Keratinocyte (primary cell): Measurements from ENCODE around the gene TOPORS. TPM values are rescaled to one million over a fixed set of nuclear protein-coding genes. Genes with fewer than 3 reads are reported as not detected.

Source experiments
- DNase-seq: peaks from one replicate; pipeline ENCODE4 v3.0.0-alpha.2; 2011; ENCODE audit warnings: low read depth, missing footprints, low spot score
- FAIRE-seq: peaks from 2 replicates; lab custom pipeline; 2011; peaks lifted over from hg19 to GRCh38; lab: Jason Lieb, UNC
- H2AFZ ChIP-seq: 2 replicates; pipeline ENCODE4 v1.6.0; 2012; ENCODE audit warnings: low read length, control low read depth, inconsistent platforms; ENCODE audit not compliant: control insufficient read depth
- H3K27ac ChIP-seq: 2 replicates; pipeline ENCODE4 v1.5.1; 2011; ENCODE audit warnings: low read length; ENCODE audit not compliant: control insufficient read depth, insufficient read depth
- H3K27me3 ChIP-seq: 3 replicates; pipeline ENCODE4 v1.6.0; 2011; ENCODE audit warnings: low read length; ENCODE audit not compliant: control insufficient read depth, insufficient read depth; ENCODE audit errors: extremely low read depth
- H3K36me3 ChIP-seq, 2 experiments: 2 replicates in 1 of 2; 3 replicates in 1 of 2; pipeline ENCODE4 v1.5.1; 2011; ENCODE audit warnings: low read length in 2 of 2, mild to moderate bottlenecking in 1 of 2; ENCODE audit not compliant: control insufficient read depth in 2 of 2, insufficient read depth in 2 of 2; ENCODE audit errors: extremely low read depth in 1 of 2
- H3K4me1 ChIP-seq: 3 replicates; pipeline ENCODE4 v1.5.1; 2011; ENCODE audit warnings: low read length; ENCODE audit not compliant: control insufficient read depth, insufficient read depth; ENCODE audit errors: extremely low read depth
- H3K4me2 ChIP-seq: 3 replicates; pipeline ENCODE4 v1.6.0; 2011; ENCODE audit warnings: low read depth, low read length; ENCODE audit not compliant: control insufficient read depth, insufficient read depth; ENCODE audit errors: extremely low read depth
- H3K4me3 ChIP-seq, 3 experiments: fragments of 200-600 bp in 1 of 3; sonication (generic) in 1 of 3; 2 replicates in 2 of 3; 3 replicates in 1 of 3; pipeline ENCODE4 v1.5.1; 2011 to 2016; ENCODE audit warnings: low read length in 3 of 3, mild to moderate bottlenecking in 3 of 3, control low read depth in 2 of 3, inconsistent platforms in 1 of 3, low read depth in 1 of 3, mixed read lengths in 1 of 3, mixed run types in 1 of 3, moderate library complexity in 1 of 3; ENCODE audit not compliant: control insufficient read depth in 2 of 3, insufficient read depth in 2 of 3; ENCODE audit errors: extremely low read depth in 1 of 3
- H3K79me2 ChIP-seq: 2 replicates; pipeline ENCODE4 v1.6.0; 2012; ENCODE audit warnings: low read length; ENCODE audit not compliant: control insufficient read depth, insufficient read depth
- H3K9ac ChIP-seq: 3 replicates; pipeline ENCODE4 v1.6.0; 2011; ENCODE audit warnings: low read length; ENCODE audit not compliant: control insufficient read depth, insufficient read depth; ENCODE audit errors: extremely low read depth
- H3K9me1 ChIP-seq: 3 replicates; pipeline ENCODE4 v1.6.0; 2011; ENCODE audit warnings: low read length; ENCODE audit not compliant: control insufficient read depth, insufficient read depth; ENCODE audit errors: extremely low read depth
- H3K9me3 ChIP-seq: 2 replicates; pipeline ENCODE4 v1.5.1; 2012; ENCODE audit warnings: low read depth, low read length; ENCODE audit not compliant: control insufficient read depth
- H4K20me1 ChIP-seq: 3 replicates; pipeline ENCODE4 v1.6.0; 2011; ENCODE audit warnings: low read length; ENCODE audit not compliant: control insufficient read depth, insufficient read depth; ENCODE audit errors: extremely low read depth
- CTCF ChIP-seq, 3 experiments: IDR thresholded peaks in 1 of 3; conservative IDR thresholded peaks in 1 of 3; optimal IDR thresholded peaks in 1 of 3; 2 replicates in 2 of 3; 3 replicates in 1 of 3; pipeline versions ENCODE3 to v1.5.1; 2011; ENCODE audit warnings: low read length in 3 of 3, mild to moderate bottlenecking in 3 of 3, moderate library complexity in 2 of 3, control low read depth in 1 of 3, inconsistent platforms in 1 of 3; ENCODE audit not compliant: insufficient read depth in 2 of 3; ENCODE audit errors: extremely low read depth in 1 of 3
- EZH2 ChIP-seq: IDR thresholded peaks from one replicate; pipeline ENCODE4 v1.6.1; 2012; ENCODE audit warnings: inconsistent platforms, mild to moderate bottlenecking, low read length, moderate library complexity
- dilution Hi-C: fragments of 300-500 bp; cut with MboI; formaldehyde crosslinking; loops from one replicate; pipeline ENCODE4 v1.7.0; 2020; ENCODE audit warnings: low sequenced_read_pairs; ENCODE audit not compliant: extremely low pct_ligation_motif_present
- polyA plus RNA-seq, 5 experiments: library from polyadenylated mRNA; depleted of rRNA in 3 of 5; stranded (reverse) in 3 of 5; stranded (forward) in 1 of 5; unstranded in 1 of 5; fragments of >200 nt; gene quantifications; 1 replicate in 1 of 5; 2 replicates in 3 of 5; 3 replicates in 1 of 5; pipeline versions ENCODE4 v1.2.1 to v1.2.3, GENCODE V29; 2011 to 2012; ENCODE audit warnings: missing spikeins in 2 of 5, low read depth in 1 of 5, low replicate concordance in 1 of 5

Gene TOPORS
- polyA plus RNA-seq, 1 donor (not counting 4 experiments of a cell fraction or from before 2014, with no cell fraction given), result 17.1 TPM

- H3K79me2 ChIP-seq, result no peaks in the 10 kb centered on the region
- dilution Hi-C loops, result no loop called here
- H3K4me2 ChIP-seq, result peak overlapping the region; percentile 0
Observed at GRCh38 chr9:32590898-32591297, 38.5 kb upstream of the TOPORS start.

GRCh38 chr9:32590476-32590875 is 38.1 kb upstream of the TOPORS start:
- no peak overlapping the region for H2AFZ ChIP-seq
- no peaks in the 10 kb centered on the region for H3K27me3 ChIP-seq
- TF ChIP-seq CTCF (optimal IDR thresholded peaks at IDR 0.05 in 1 of 3, IDR thresholded peaks at IDR 0.05 in 1 of 3, conservative IDR thresholded peaks at IDR 0.05 in 1 of 3; ENCODE audit: extremely low read depth in 1 of 3, insufficient read depth in 2 of 3, low read length in 3 of 3), result no peak
- no peak for TF ChIP-seq EZH2
- DNase-seq (no peak), FAIRE-seq (no peak)
- H3K4me1 ChIP-seq, result peaks cover 8% of the 10 kb centered on the region
- no peaks in the 10 kb centered on the region for H3K36me3 ChIP-seq
- H3K4me3 ChIP-seq, result no peak overlapping the region
- no peaks in the 10 kb centered on the region for H3K79me2 ChIP-seq
- no peaks in the 10 kb centered on the region for H4K20me1 ChIP-seq
- H3K27ac ChIP-seq, result no peak overlapping the region
- dilution Hi-C loops, result no loop called here
- H3K9me1 ChIP-seq, result no peaks in the 10 kb centered on the region
- no peak overlapping the region for H3K4me2 ChIP-seq
- no peaks in the 10 kb centered on the region for H3K9me3 ChIP-seq
- H3K9ac ChIP-seq, result no peak overlapping the region

More at GRCh38 chr9:32590898-32591297, 38.5 kb upstream of the TOPORS start:
- no peak overlapping the region for H3K9ac ChIP-seq
- no peaks in the 10 kb centered on the region for H3K27me3 ChIP-seq
- H3K4me1 ChIP-seq, result peaks cover 8% of the 10 kb centered on the region
- FAIRE-seq, result peak; percentile 94
- no peaks in the 10 kb centered on the region for H3K9me3 ChIP-seq
- no peak overlapping the region for H2AFZ ChIP-seq
- no peaks in the 10 kb centered on the region for H3K9me1 ChIP-seq
- no peaks in the 10 kb centered on the region for H4K20me1 ChIP-seq
- H3K27ac ChIP-seq, result no peak overlapping the region
- TF ChIP-seq CTCF (optimal IDR thresholded peaks at IDR 0.05 in 1 of 3, IDR thresholded peaks at IDR 0.05 in 1 of 3, conservative IDR thresholded peaks at IDR 0.05 in 1 of 3; ENCODE audit: extremely low read depth in 1 of 3, insufficient read depth in 2 of 3, low read length in 3 of 3) (no peak), EZH2 (no peak)
- no peaks in the 10 kb centered on the region for H3K36me3 ChIP-seq
- DNase-seq, result no peak
- no peak overlapping the region for H3K4me3 ChIP-seq
